DMS153 treated with DMSO at 0.1 percent for 48 hours (cell line): ENCODE measurements around the gene OMP.
"Not testable (repeated sequence)": the region's sequence is repeated elsewhere in the genome, so short reads cannot be mapped to it uniquely, and the experiment has no call there.

Experiments used
- DNase-seq: peaks from one replicate; lab custom pipeline; 2025; ENCODE audit not compliant: unreplicated experiment; lab: John Stamatoyannopoulos, UW

Gene OMP

DNA sequence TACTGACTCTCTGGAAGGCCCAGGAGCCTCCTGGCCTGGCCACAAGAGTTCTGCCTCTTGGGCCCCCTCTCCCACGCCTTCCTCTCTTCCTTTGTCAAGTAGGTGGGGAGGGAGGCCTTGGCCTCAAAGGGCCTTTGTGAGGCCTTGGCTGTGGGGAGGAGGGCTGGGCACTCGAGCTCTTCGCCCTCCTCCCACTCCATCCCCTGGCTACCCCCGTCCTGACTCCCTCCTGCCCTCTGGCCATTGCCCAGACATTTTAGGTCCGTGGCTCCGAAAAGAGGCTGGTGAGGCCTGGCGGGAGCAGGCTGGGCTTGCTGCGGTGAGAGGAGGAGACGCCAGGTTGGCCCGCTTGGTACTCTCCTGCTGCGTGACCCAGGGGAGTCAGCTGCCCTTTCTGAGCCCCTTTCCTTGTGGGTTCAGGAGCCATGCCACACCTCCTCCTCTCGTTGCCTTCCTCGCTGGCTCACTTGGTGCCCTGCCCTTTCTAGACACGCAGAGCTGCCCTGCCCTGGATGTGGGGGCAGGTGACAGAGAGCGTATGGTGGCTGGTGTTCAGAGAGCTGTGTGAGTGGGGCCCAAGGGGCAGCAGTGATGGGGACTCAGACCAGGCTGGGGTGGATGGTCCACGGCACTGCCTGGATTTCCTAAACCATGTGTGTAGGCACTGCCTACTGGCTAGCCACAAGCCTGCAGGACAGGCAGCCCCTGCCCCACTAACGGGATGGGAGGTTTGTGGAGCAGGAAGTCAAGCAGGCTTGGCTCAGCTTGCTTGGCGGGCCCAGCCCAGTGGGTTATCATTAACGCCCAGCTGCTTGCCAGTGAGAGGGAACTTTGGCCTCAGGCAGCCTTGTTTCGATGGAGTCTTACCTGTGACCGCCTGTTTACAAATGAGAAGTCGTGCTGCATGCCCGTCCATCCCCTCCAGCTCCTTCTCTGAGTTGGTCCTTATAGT, 15.8 kb upstream of the OMP start:
- DNase-seq: no peak

DNA sequence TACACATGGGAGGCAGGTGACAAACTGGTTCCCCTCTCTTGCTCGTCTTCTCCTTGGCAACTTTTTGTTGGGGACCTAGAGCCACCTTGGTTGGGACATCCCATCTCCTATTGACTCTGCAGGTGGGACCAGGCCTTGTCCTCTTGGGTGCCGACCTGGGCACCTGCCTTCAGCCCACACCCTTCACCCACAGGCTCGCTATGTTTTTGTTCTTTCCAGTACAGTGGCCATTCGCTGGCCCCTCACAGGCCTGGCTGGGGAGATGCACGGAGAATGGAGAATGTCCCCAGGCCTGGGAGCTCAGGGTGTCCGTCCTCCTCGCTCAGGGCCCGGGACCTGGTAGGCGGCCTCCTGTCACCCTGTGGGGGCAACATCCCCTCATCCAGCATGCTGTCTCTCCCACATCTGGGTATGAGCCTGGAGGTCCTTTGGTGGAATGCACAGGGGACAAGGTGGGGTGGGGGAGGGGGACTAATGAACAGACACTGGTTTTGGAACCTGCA, 14.9 kb upstream of the OMP start:
- no peak for DNase-seq

DNA sequence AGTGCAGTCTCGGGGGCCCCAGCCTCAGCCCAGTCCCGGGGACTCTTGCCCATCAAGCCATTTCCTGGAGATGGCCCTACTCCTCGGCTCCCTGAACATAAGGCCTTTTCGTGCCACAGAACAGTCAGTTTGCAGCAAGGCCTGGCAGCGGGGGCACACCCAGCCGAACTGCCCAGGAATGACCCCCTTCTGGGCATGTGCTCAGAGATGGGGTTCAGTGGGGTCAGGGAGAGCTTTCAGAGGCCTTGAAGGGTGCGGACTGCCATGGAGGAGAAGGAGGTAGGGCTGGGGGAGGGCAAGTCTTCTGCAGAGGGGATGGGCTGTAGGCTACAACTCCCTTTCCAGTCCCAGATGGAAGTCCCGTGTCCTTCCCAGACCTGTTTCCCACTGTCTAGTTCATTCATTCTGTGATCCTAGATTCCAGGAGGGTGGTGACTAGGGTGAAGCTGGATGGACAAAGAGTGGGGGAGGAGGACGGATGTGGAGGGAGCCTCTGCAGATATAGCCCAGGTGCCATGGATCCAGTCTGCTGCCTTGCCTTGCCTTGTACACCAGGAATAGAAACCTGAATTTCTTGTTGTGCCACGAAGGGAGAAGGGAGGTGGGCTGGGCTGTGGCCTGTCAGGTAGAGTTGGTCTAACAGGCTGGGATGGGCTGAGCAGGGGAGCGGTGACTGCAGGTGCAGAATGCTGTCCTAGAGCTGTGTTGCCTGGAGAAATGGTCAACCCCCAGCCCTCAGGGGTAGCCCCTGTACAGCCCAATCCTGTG, 14.2 kb upstream of the OMP start:
- DNase-seq: no peak

DNA sequence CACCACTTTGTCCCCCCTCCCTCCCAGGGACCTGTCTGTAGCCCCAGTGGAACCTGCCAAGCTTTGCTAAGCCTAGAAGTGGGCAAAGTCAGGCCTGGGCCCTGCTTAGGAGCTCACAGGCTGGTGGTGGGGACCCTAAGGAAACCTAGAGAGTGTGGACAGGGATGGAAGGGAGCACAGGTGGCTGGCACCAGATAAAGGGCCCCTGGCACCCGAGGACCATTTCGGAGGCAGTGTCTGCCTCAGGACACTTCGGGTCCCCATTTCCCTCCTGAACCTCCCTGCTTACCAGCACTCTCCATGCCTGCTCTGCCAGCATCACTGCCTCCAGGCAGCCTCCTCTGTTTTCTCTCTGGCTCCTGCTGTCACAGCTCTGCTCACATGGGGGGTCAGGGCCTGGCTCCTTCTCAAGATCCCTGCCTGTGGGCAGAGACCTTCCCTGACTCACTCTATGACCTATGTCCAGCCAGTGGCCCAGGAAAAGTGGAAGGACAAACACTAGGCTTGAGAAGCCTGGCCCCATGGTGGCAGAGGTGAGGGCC, 13.6 kb upstream of the OMP start:
- no peak for DNase-seq

DNA sequence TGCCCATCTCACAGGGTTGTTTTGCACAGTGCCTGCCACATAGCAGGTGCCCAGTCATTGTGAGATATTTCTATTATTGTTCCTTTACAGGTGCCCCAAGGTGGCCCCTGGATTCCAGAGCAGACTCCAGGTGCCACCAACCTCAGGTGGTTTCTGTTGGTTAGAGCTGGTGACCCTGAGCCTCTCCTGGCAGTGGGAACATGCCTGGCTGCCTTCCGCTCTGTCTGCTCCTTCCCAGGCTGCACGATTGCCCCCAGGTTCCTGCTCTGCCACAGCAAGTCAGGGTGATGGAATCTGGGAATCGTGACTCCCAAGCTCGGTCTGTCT, 12.6 kb upstream of the OMP start:
- DNase-seq: no peak

DNA sequence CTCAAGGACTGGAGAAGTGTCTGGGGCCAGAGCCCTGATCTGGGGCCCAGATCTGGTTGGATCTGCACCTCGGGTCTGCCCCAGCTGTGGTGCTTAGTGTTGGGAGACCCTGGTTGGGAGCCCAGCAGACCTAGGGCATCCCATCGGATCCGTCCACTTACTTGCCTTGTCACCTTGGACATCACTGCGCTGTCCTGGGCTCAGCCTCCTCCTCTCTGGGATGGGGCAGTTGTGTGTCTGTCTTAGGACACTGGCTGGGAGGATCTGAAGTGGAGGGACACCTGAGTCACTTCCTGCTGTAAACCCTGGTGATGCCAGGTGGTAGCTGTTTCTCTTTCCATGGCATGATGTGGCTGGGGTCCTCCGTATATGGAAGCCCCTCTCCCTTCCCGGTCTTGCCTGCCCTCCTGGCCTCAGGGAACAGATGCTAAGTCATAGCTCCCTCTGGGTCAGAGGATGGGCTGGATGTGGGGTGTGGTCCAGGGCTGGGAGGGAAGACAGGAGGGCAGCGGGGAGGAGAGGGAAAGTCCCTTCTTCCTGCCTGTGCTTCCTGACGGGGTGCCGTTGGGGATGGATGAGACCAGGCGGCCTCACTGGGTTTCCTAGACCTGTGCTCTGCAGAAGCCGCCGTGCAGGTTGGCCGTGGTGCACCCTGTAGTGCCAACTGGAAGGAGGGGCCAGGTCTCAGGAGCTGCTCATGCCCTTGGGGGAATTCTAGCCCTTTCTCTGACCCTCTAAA, 12.1 kb upstream of the OMP start:
- no peak for DNase-seq

DNA sequence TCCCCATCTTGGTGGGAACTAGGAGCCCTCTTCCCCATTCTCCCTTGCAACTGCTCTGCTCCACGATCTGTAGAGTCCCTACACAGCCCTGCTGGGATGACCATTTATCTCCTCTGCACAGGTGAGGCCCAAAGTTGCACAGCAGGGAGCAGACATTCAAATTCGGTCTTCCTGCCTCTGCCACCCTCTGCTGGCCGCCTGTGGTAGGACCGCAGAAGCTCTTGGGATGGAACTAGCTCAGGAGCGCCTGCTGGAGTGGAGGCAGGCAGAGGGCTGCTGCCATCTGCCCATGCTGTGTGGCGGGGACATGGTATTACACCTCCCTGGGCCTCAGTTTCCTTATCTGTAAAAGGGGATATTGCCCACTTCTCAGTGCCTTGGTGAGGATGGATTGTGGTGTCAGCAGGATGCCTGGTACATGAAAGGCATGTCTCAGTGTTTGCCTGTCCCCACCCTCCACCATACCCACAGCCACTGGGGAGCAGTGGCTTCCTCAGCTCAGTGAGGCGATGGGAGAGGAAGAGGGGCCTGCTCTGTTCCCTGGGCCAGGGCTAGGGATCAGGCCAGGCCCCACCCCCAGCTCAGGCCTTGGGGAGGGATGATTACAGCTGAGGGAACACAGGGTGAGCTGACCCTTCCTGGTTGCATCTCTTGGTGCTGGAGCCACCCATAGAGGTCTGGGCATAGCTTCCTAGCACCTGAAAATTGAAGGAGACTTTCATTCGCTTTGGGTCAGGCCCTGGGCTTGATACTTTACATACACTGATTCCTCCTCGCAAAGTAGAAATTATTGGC, 11.3 kb upstream of the OMP start:
- DNase-seq: peak; percentile 76

DNA sequence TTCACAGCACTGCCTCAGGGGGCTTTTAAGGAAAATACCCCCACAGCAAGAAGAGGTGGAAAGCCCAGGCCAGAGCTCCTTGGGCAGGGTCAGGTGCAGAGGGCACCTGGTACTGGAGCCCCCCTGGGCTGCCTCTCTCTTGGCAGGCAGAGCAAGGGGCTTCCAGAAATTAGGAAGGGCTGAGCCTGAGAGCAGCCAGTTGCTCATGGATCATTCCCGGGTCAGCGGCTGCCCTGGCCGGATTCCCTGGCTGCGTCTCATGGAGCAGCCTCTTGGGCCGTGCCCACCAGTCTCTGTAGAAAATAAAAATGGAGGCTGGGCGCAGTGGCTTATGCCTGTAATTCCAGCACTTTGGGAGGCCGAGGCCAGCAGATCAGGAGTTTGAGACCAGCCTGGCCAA, 10.3 kb upstream of the OMP start:
- DNase-seq: no peak

DNA sequence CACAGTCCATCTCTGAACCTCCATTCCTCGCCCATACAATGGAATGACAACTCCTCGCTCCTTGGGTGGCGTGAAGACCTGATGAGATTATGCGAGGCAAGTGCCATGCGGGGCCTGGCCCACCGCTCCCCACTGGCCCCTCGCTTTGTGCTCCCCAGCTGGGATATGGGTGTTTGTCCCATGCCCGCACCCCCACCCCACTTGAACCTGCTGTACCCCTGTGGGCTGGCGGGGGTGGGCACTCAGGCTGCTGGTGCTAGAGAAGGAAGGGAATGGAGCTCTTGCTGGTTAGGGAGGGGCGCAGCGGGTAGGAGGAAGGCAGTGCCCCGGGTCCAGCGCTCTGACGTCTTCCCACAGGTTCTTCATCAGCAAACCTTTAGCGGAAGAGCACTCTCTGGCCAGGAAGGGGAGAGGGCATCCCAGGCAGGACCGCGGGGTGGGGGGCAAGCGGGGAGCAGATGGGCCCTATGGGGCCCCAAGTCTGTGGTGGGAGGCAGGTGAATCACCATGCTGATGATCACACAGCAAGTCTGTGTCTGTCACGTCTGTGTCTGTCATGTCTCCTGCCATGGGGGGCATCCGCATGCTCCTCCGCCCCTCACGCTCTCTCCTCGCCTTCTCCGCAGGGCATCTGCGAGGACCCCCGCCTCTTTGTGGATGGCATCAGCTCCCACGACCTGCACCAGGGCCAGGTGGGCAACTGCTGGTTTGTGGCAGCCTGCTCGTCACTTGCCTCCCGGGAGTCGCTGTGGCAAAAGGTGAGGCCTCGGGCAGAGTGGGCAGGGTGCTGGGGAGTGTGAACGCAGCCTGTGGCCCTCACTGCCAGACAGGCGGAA, 9.4 kb upstream of the OMP start:
- no peak for DNase-seq

DNA sequence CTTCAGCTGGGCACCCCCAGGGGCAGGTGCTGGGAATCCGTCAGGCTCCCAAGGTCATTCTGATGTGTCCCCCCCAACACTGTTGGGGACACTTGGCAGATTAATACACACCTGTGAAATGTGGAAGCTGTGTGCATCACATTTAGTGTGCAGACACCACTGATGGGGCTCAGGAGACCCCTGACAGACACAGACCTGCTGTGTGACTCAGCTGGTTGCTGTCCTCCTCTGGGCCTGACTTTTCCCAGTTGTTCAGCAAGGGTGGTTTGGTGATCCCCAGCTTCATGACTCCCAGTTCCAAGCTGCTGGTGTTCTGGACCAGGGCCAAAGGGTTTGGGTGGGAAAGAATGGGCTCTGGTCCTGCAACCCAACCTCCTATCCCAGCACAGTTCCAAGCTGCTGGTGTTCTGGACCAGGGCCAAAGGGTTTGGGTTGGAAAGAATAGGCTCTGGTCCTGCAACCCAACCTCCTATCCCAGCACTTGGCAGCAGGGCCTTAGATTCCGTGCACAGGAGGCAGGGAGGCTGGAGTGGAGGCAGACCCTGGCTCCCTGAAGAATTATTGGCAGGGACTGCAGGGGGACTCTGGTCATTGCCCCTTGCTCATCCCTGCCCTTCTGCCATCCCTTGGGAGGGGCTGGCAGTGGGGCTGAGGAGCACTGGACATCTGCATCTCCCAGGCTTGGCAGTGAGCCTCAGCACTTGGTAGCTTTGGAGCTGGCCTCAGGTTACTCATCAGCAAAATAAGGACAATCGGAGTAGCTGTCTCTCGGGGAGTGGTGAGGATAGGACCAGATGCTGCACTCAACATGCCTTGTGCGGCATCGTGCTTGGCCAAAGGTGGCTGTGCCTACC, 8.4 kb upstream of the OMP start:
- DNase-seq: no peak

DNA sequence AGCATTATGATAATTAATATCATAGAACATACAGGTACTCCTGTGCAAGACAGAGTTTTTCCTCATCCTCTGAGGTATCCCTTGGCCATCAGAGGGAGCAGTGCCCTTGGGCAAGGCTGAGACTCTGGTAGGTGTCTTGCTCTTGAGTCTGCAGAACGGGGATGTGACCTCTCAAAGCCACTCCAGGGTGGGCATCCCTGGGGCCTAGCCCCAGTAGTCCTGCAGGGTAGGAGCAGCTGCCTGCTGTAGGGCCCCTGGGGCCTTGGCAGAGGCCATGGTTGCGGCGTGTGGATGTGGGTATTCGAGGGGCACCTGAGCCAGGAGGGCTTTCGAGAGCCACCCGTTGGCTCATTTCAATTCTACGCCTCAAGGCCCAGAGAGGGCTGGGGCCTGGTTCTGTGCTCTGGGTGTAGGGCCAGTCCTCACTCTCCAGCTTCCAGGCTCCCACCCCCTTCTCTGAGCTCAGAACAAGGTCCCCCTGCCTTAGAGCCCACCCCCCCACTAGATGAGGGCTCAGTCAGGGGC, 7.7 kb upstream of the OMP start:
- no peak for DNase-seq

DNA sequence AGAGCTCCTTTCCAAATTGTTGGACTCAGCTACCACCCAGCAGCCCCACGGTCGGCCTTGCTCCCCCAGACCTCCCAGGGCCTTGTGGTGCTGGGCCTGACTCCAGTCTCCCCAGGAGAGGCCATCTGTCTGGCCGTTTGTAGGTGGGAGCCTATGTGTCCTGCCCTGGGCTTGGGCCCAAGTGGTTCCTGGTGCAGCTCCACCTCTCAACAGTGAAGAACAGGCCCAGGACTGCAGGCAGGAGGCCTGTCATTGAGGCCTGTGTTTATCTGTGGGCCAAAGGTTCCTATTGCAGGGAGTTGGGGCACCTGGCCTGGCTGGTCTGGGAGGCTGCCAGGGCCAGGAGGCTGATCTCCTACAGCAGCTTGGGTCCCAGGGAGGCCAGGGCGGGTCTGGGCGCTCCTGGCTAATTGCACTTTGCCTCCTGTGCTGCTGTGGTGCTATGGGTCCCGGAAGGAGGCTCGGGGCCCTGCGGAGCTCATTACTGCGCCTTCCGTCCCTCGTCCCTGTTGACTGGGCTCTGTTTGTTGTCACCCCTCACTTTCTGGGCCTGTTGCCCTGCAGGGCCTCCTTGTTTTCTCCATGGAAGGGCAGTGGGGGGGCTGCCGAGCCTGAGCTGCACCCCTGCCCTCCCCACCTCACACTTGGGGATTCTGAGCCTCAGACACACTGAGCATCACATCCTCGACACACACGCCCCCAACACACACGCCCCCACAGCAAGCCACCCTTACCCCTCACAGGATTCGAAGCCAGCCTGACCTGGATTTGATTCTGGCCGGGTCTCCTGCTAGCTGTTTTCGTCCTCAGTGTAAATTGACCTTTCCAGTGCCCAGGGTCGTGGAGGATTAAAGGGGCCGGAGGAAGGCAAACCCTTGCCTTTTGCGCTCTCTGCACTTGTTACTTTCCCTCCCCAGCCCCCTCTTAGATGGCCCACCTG, 6.8 kb upstream of the OMP start:
- DNase-seq: no peak

DNA sequence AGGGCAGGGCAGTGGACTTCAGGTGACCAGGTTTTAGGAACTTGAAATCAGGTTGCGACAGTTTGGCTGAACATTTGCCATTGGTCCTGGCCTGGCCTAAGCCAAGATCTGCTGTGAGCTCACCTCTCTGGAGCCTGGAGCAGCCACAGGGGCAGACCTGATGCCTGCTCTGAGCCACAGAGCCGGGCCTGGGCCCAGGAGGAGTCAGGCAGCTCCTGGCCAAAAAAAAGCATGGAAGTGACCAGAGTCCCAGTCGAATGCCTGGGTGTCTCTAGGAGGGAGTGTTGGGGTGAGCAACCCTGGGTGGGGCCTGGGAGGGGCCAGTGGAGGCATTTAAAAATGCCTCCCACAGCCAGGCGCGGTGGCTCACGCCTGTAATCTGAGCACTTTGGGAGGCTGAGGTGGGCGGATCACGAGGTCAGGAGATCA, 6.0 kb upstream of the OMP start:
- no peak for DNase-seq

DNA sequence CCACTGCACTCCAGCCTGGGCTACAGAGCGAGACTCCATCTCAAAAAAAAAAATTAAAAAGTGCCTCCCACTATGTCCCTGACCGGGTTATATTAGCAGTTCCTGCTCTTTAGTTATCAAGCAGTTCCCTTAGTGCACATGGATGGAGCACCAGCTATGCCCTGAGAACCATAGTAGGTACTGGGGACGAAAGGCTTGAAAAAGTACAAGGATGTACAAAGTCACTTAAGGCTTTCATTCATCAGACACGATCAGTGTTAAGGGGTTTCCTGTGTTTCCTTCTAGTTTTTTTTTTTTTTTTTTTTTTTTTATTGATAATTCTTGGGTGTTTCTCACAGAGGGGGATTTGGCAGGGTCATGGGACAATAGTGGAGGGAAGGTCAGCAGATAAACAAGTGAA, 5.5 kb upstream of the OMP start:
- not testable (repeated sequence) for DNase-seq

DNA sequence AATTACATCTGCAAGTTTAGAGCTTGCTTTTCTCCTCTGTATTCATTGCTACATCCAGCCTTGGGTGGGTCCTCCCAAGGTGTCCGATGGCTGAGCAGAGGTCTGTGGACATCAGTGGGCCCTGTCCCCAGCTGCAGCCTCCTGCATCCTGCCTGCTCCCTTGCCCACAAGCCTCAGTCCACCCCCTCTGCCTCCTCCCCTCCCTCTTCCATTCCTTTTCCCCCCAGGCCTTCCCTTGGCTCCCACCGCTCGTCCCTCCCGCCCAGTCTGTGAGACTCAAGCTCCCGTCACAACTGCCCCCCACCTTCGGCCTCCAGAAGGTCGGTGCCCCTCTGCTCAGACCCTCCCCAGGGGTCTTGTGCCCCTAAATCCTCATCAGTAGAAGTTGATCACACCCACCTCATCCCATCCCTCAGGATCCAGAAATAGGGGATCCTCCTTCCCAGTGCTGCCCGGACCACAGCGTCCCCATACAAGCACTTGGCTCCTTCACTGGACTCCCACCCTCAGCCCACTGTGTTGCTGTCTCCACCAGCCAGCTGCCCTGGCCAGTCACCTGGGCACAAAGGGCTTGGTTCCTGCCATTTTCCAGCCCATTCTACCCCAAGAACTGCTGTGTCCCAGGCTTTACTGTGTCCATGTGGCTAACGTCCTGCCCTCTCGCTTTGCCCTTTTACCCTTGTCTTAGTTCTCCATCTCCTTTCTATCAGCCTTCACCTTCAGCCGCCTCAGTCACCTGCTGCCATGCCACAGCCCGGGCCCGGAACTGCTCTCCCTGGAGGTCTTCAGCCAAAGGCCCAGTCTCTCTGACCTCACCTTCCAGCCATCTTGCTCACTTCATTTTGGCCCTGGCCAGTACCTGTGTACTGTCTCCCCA, 2.2 kb upstream of the OMP start:
- DNase-seq: no peak

DNA sequence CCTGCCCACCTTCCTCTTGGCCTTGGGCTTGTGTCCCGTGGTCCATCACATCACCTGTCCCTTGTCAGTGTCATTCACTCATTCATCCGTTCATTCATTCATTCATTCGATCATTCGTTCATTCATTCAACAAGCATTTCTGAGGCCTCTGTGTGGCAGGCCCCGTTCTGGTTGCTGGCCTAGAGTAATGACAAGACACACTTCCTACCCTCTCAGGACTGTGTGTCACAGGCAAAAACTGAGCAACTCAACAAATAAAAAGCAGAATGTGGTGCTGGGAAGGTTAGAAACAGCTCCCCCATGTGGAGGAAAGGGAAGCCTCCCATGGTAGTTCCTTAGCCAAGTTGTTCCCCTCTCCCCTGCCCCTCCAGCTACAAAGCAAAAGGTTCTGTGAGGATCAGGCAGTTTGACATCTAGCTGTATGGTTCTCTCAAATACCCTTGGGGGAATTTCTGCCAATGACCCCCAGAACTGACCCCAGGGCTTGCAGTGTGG, 1.6 kb upstream of the OMP start:
- no peak for DNase-seq
